ENCODE data around the gene SULT1B1.
"Not testable (repeated sequence)": the region's sequence is repeated elsewhere in the genome, so short reads cannot be mapped to it uniquely, and the experiment has no call there.

SULT1B1 gene

DNA sequence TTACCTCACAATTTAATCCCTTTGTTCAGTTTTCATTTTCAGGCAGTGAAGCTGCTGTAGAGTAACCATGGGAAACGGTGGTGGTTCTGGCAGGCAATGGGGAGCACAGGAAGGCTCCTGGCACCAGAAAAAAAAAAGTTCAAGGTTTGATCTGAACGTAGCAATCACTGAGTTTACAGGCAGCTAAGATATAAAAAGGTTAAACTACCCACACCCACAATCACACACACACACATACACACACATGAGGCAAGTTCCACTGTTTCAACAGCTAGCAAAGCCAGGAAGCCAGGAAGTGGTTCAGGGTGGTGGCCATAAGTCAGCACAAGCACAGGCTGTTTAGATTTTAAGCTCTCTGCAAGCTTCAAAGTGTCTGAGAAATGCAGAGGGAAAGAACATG lies at the start of gene SULT1B1:
TSS of gene SULT1B1 (minus strand) at position 166 of the 400 bp plus-strand sequence. CDS start 5,403 bp downstream, outside the sequence.
- DNase-seq: peak; percentile 47

DNA sequence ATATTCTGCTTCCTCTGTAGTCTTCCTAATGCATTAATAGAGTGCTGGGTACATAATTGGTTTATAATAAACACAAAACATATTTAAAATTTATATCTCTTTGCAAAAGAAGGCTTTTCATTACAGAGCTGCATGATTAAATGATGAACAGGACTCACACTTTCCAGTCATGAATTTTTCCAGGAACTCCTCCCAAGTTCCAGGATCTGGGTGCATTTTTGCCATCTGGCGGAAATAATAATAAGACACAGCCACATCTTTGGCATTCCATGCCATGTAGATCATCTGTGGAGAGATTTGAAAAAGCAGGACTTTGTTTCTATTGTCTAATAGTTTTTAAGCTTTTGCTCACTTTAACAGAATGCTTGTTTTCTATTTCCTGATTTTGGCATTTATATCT lies 40.2 kb upstream of the SULT1B1 start:
- DNase-seq: no peak

DNA sequence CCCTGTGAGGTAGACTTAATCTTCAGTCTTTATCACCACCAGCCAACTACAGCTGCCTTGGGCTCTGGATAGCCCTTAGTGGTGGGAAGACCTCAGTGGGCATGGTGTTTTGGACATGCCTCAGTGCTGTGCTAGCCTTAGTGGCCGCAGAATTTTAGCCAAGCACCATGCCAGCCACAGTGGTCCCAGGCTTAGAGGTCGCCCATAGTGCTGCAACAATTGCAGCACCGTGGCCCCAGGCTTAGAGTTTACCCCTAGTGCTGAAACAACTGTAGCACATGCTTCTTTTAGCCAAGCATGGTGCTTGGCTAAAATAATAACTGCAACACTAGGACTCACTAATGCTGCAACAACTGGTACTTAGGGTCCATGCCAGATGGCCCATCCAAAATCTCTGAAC lies 38.9 kb upstream of the SULT1B1 start:
- DNase-seq: no peak

DNA sequence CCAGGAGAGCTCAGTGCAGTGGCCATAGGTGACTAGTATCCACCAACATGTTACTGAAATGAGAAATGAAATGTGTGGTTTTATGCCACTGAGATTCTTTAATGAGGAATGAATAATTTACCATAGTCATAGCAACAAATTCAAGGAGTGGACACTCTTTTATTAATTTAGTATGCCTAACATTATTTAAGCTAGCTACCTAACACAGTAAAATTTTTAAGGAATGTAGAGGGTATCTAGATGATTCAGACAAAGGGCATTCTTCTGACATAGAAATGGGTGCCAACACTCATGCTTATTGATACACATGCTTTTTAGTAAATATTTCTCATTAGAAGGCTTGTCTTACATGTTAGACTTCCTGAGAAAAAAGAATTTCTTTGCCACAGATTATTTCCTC lies 33.3 kb upstream of the SULT1B1 start:
- no peak for DNase-seq

DNA sequence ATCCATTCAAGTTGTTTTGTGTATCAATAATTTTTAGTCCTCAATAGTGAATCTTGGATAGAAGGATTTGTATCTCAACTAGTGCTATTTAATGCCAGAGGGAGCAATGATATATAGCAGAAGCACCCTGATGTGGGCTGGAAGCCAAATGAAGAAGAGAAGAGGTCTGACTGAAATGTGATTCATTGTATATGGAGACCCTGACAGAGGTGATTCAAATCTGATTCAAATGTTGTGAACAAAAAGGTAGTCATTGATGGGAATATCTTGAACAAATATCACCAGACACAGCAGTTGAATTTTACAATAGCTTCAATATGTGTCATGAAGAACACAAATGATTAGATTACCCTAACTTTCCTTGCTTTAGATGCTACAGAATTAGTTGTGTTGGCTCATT lies 27.5 kb upstream of the SULT1B1 start:
- DNase-seq: no peak

DNA sequence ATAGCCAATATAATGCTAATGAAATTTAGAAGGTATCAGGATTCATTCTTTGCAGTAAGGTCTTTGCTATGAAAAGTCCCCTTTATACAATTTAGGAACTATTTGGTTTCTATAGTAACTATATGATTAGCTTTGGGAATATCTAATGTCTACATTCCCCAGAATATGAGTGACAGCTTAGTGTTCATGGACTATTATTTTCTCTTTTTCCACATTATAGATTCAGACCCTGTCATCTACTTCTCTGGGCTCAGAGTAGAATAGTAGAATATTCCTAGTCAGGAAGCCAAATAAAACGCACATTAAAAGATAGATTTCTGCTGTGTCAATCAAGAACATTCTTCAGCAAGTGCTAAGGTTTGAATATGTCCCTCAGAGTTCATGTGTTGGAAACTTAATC lies 26.1 kb upstream of the SULT1B1 start:
- DNase-seq: no peak

DNA sequence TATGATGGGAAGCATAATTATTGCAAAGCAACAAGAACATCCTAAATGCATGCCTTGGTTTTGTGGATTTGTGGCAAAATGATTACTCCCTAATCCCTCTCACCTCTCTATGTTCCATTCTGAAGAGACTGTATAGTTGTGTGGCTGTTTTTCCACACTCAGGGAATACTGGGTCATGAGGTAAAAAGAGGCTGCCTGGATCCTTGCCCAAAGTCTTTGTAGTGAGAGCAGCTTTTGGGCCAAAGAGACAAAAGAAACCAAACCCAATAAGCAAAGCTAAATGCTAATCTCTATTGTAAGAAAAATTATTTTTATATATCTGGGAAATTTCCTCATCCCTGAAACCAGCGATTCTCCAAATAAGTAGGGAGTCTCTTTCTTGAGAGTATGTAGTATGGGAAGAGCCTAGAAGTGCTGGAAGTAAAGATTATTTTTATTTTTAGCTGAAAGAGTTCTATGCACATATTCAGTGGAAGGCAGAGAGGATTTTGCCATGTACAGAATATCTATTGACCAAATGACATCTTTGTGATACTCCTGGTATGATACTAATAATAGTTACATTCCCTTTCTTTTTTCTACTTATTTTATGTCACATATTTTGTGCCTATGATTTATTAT lies 24.9 kb upstream of the SULT1B1 start:
- DNase-seq: no peak

DNA sequence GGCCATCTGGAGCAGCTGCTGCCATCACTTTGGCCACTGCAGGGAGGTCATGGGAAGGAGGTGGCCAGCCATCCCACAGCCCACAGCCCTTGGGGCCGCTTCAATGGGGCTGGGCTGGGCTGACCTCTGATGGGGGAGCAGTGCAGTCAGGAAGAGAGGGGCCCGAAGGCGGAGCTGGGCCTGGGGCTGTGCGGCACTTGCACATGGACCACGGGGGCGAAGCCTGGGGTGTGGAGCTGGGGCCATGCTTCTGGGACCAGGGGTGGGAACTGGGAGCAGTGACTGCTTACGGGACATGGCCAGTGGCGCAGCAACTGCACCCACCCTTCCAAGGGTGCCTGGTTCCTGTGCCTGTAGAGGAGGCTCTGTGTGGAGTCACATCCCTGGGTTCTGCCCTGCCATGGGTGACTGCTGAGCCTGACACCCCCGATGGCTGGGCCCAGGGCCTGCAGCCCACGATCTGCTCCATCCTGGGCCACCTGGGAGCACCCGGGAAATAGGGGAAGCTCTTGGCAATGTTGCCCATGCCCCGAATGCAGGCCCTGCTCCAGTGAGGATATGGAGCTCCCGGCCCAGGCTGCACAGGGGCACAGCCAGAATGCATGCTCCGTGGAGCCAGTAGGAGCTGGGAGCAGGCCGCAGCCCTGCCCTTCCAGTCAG lies 22.4 kb upstream of the SULT1B1 start:
- no peak for DNase-seq

DNA sequence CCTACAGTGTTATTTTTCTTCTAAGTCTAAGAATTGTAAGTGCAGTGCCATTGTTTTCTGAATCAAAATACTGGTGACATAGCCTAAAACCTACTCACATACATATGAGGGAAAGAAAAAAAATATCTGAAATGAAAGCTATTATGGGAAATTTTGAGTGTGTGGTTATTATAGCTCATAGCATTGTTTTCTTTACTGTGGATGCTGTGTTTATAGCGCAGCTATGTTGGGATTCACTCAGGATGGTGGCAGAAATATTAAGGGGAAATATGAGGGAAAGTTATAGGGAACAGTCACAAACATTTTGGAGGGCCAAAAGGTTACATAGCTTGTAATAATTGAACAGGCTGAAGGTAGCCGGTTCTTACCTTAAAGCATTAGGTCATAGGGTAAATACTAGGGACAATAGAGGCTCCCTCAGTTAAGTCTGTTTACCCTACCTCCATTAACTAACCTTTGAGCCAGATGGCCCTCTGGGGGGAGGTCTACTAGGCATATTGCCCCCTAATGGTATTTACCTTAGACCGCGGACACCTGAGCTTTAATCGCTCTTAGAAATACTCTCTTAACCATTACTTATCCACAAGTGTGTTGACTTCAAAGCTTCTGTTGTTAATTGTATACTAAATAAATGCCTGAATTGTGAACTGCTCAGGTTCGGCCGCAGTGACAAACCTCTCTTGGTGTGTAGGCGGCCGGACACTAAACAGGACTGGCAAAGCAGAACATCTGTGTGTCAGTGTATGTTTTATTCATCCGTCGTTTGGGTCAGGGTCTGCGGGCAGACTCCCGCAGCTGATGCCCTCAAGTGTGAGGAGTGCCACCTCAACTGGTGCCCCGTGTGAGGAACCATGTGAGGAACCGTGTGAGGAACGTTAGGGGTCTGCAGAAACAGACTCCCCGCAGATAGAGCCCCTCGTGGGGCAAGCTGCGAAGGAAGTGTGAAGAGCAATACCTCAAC lies 21.3 kb upstream of the SULT1B1 start:
- no peak for DNase-seq

DNA sequence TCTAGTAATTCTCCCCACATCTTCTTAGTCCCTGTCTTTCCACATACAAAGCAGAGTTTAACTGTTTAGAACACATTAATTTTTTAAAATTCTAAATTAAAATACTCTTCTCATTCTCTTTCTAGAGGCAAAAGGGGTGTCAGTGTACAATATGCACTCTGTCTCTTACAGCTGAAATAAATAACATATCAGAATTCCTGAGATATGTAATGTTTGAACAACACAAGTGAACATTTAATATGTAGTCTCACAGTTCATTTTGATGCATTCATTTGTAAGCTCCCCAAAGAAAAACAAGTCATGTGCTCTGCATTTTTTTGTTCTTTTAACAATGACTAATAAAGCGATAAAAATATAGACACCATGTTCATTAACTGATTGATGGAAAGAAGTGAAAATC lies 19.7 kb upstream of the SULT1B1 start:
- no peak for DNase-seq

DNA sequence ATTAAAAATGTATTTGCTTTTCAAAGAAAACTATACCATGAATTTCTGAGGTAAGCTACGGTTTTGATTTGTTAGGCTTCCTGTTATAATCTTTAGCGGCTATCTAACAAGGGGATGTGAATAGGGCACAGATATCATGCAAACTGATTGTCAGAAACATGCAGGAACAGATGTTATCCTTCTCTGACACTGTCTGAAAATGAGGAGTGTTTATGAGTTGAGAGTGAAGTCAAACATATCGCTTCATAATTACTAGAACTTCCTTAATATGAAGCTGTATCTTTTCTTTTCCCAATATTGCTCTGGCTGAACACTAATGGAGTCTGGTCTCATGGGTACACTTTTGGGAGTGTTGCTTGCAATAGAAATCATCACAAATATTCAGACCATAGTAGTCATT lies 16.3 kb upstream of the SULT1B1 start:
- DNase-seq: no peak

DNA sequence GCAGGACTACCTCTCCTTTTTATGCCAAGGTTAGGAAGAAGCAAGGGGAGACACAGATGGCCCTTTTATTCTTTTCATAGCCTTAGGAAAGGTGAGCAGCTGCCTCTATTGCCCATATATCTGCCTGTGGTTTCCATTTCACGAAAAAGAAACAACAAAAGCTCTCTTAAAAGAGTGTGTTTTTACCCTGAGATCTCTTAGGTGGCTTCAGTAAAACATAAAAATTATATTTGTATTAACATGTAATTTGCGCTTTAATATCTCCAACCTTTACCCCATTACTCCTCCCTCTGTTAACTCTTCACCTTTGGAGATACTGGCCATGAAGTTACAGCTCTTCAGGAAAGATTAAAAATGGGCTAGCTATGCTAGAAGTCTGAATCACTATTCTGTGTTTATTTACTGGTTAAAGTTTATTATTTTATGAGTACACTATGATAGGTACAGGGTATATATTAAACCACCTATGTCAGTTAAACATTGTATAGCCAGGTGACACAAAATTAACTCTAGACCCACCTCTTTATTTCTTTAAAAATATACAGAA lies 15.0 kb upstream of the SULT1B1 start:
- DNase-seq: no peak

DNA sequence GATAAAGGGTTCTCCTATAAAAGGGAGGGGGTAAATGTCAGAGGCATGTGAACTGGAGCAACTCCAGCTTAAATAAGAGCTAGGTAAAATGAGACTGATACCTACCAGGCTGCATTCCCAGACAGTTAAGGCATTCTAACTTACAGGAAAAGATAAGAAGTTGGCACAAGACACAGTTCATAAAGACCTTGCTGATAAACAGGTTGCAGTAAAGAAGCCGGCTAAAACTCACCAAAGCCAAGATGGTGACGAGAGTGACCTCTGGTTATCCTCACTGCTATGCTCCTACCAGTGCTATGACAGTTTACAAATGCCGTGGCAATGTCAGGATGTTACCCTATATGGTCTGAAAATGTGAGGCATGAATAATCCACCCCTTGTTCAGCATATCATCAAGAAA lies 13.1 kb upstream of the SULT1B1 start:
- no peak for DNase-seq

DNA sequence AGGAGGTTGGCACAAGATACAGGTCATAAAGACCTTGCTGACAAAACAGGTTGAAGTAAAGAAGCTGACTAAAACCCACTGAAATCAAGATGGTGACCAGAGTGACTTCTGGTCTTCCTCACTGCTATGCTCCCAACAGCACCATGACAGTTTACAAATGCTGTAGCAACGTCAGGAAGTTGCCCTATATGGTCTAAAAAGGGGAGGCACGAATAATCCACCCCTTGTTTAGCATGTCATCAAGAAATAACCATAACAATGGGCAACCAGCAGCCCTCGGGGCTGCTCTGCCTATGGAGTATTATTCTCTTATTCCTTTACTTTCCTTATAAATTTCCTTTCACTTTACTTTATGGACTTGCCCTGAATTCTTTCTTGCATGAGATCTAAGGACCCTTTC lies 8.1 kb upstream of the SULT1B1 start:
- DNase-seq: not testable (repeated sequence)

DNA sequence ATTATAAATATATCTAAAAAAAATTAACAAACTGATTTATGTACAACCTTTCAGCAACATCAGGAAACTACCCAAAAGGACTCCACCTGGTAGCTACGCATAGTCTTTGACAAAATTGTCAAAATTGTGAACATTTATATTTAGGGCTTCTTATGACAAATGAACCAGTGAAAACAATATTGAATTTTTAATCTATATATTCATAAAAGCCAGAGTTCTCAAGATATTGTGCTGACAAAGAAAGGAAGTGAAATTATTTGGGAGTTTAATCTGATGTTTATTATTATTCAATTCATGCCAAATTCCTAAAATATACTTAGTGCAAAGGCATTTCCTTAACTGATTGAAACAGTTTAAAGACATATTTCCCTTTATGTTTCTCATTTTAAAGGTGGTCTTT lies 5.3 kb upstream of the SULT1B1 start:
- DNase-seq: no peak

DNA sequence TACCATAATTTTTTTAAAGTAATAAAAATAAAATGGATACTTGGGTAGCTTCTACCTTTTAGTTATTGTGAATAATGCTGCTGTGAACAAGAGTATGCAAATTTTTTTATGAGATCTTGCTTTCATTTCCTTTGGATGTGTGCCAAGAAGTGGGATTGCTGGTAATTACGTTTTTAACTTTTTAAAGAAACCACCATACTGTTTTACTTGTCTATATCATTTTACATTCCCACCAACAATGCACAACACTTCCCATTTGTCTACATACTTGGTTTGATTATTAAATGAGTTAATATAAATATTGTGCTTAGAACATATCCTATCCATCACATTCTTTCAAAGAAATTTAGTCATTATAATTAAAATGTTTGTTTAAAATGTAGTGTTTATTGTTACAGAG lies 3.9 kb upstream of the SULT1B1 start:
- no peak for DNase-seq

DNA sequence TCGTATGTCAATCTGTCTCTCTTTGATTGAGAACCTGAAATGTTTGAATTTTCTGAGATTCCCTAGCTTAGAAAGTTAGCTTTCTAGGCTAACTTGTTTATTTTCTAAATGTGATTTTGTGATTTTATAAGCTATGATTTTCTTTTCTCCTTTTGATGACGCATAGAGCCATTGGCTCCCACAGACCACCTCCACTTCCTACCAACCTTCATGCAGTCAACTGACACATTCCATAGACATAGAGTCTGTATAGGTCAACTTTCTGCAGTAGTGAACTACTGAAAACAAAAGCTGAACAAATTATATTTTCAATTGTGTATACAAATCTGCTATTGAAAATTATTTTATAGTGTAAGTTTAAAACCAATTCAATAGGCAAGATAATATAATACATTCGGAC lies 2.8 kb upstream of the SULT1B1 start:
- DNase-seq: no peak

DNA sequence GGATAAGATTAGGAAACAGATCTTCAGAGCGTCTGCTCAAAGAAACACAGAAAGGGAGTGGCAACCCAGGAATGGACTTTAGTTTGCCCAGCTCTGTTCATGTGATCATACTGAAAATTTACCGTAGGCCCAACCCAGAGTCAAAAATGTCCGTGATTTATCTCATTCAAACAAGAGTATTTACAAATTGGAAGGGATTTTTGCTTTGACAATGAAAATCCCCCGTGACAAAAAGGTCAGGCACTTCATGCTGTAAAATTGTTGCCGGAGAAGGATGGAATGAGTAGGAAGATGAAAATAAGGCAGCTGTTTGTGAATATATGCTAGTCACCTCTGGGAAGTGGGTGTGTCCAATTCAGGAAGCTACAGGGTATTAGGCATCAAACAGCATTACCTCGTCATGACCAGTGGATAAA lies 1.2 kb downstream of the SULT1B1 start:
- DNase-seq: no peak

DNA sequence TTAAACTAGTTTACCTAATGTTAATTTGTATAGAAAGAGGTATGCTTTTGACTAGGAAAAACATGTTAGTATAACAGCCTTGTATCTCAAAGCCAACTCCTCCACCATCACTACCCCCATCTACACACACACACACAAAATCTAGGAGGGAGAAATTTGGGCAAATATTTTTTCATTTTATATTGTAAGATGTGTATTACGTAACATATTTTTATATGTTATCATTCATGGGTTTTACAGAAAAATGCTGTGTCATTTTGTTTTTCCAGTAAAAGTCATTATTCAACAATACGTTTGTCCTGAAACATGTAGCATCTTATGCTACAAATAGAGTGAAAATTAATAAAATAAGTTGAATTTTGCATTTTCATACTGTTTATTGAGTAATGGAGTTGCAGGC lies 3.0 kb downstream of the SULT1B1 start:
- DNase-seq: no peak

DNA sequence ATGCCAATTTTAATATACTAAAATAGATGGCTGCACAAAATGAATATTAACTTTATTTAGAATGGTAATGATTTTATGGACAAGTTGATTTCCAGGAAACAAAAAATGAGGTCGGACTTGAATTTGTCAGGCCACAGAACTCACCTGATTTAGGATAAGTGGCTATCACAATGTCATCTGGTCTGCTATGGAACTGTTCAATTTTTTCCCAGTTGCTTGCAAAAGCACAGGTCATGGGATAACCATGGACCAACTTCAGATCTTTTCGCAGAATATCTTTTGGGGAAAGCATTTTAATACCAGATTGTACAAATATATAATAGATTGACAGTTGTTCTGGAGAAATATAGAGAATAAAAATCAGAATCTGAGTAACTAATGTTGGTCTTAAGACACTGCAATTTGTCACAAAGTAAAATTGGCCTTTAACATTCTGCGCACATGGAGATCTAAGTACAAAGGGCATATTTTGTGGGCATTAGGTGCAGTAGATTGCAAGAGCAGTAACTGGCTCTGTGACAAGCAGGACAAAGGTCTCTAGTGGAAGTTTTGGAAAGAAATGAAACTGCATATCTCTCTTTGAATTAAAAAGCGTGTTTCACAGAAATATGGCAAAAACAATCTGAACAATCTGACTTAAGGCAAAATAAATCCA lies 5.4 kb downstream of the SULT1B1 start:
- DNase-seq: no peak

DNA sequence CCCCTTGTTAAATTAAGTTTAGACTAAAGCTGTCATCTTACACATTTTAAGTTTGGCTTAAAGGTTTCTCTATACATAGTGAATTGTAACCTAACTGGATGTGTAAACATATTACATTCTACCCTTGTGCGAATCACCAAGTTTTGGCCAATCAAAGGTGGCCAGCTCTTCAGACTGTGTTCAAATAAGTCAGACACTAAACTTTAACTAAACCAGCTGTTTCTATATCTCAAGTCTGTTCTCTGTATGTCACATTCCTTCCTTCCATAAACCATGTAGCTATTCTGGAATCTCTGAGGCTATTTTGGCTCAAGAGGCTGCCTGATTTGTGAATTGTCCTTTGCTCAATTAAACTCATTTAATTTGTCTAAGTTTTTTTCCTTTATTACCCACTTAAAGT lies 6.7 kb downstream of the SULT1B1 start:
- no peak for DNase-seq

DNA sequence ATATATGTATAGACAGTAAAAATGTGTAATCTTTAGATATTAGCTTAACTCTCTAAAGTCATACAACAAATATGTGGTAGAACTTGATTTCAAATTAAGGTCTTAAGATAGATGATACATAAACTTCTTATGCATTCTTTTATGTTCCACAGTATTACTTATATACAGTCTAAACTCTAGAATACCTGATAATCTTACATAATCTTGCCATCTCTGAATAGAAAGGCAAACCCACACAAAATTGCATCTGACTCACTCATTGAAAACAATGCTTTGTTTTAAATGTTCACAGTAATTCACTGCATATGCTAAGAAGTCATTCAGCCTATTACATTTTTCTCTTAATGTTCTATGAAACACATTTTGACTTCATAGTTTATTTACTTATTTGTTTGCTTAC lies 10.1 kb downstream of the SULT1B1 start:
- no peak for DNase-seq

DNA sequence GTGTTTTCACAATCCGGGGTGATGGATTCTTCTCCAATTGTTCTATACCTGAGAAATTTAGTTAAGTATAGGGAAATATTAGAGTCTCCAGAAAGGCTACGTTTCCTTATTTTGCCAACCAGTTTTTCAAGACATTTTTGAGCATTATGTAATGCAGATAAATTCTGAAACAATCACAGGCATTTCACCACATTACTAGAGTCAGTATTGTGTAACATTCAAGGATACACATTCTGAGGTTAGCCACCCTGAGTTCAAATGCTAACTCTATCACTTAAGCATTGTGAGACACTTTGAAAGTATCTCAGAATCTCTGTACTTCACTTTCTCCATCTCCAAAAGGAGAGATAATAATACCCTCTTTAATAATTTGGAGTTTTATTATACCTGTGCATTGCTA lies 10.6 kb downstream of the SULT1B1 start:
- no peak for DNase-seq
